H1 (cell line): ENCODE measurements around the gene TTLL5. TPM values are rescaled to one million over a fixed set of nuclear protein-coding genes. Genes with fewer than 3 reads are reported as not detected.

Source experiments
- CTCF ChIA-PET: fragments of 300-600 bp; sonication (Branson Sonifier 250); formaldehyde crosslinking; loops from one replicate; lab custom pipeline; 2021; ENCODE audit not compliant: partially characterized antibody; lab: Charles Lee
- POLR2A ChIA-PET: fragments of 300-600 bp; sonication (Branson Sonifier 250); formaldehyde crosslinking; loops from one replicate; lab custom pipeline; 2021; ENCODE audit warnings: inconsistent platforms; ENCODE audit not compliant: partially characterized antibody; lab: Charles Lee
- DNase-seq, 2 experiments: peaks; one replicate each; pipeline versions ENCODE4 v3.0.0 to v3.0.0-alpha.2; 2010 to 2022; ENCODE audit warnings: low spot score in 2 of 2, low read depth in 1 of 2, mixed read lengths in 1 of 2
- FAIRE-seq: peaks from 2 replicates; lab custom pipeline; 2011; peaks lifted over from hg19 to GRCh38; lab: Jason Lieb, UNC
- H2AFZ ChIP-seq: 2 replicates; pipeline ENCODE4 v1.8.1; 2012; ENCODE audit warnings: low read length, inconsistent platforms
- H2AK5ac ChIP-seq: 2 replicates; pipeline ENCODE4 v1.6.1; 2013; ENCODE audit warnings: low read depth, low read length
- H2BK120ac ChIP-seq: replicated peaks from 2 replicates; pipeline ENCODE3; 2013; ENCODE audit warnings: low read depth, low read length, inconsistent platforms
- H2BK12ac ChIP-seq: 2 replicates; pipeline ENCODE4 v1.6.1; 2013; ENCODE audit warnings: low read depth, low read length
- H2BK15ac ChIP-seq: 2 replicates; pipeline ENCODE4 v1.6.1; 2013; ENCODE audit warnings: low read length
- H2BK20ac ChIP-seq: 2 replicates; pipeline ENCODE4 v1.6.1; 2013; ENCODE audit warnings: low read length
- H2BK5ac ChIP-seq: 2 replicates; pipeline ENCODE4 v1.6.1; 2013; ENCODE audit warnings: low read depth, low read length
- H3K14ac ChIP-seq: 2 replicates; pipeline ENCODE4 v1.6.1; 2013; ENCODE audit warnings: inconsistent platforms; ENCODE audit not compliant: insufficient read length
- H3K18ac ChIP-seq: 2 replicates; pipeline ENCODE4 v1.6.1; 2013; ENCODE audit warnings: low read length; ENCODE audit errors: extremely low read depth
- H3K23ac ChIP-seq: 2 replicates; pipeline ENCODE4 v1.6.1; 2013; ENCODE audit warnings: inconsistent platforms; ENCODE audit not compliant: insufficient read length
- H3K23me2 ChIP-seq: 2 replicates; pipeline ENCODE4 v1.6.1; 2013; ENCODE audit warnings: low read depth, low read length
- H3K27ac ChIP-seq: 2 replicates; pipeline ENCODE4 v1.6.1; 2011; ENCODE audit warnings: low read depth, low read length, inconsistent platforms
- H3K27me3 ChIP-seq, 4 experiments: replicated peaks in 1 of 4; 1 replicate in 1 of 4; 2 replicates in 3 of 4; pipeline versions ENCODE4 v1.6.1 to v1.8.1; 2011 to 2013; ENCODE audit warnings: low read length in 3 of 4, mild to moderate bottlenecking in 3 of 4, inconsistent platforms in 2 of 4, mixed read lengths in 2 of 4, moderate library complexity in 1 of 4; ENCODE audit not compliant: control insufficient read depth in 3 of 4, insufficient read depth in 3 of 4; ENCODE audit errors: extremely low read depth in 1 of 4
- H3K36me3 ChIP-seq, 4 experiments: 2 replicates each; pipeline versions ENCODE4 v1.6.1 to v1.8.1; 2011 to 2013; ENCODE audit warnings: mild to moderate bottlenecking in 4 of 4, low read length in 3 of 4, moderate library complexity in 2 of 4, control low read depth in 1 of 4, inconsistent platforms in 1 of 4; ENCODE audit not compliant: insufficient read depth in 4 of 4, control insufficient read depth in 2 of 4
- H3K4ac ChIP-seq: replicated peaks from 2 replicates; pipeline ENCODE3; 2013; ENCODE audit warnings: low read length, low read depth, mixed read lengths, inconsistent platforms; ENCODE audit not compliant: insufficient read length
- H3K4me1 ChIP-seq, 4 experiments: replicated peaks in 1 of 4; 1 replicate in 1 of 4; 2 replicates in 3 of 4; pipeline versions ENCODE4 v1.6.1 to v1.8.1; 2011 to 2013; ENCODE audit warnings: low read length in 3 of 4, inconsistent platforms in 2 of 4, mixed read lengths in 1 of 4; ENCODE audit not compliant: insufficient read depth in 4 of 4, control insufficient read depth in 3 of 4
- H3K4me2 ChIP-seq, 2 experiments: 2 replicates each; pipeline versions ENCODE4 v1.6.1 to v1.8.1; 2011 to 2013; ENCODE audit warnings: low read depth in 2 of 2, low read length in 2 of 2, control low read depth in 1 of 2, inconsistent platforms in 1 of 2, mild to moderate bottlenecking in 1 of 2; ENCODE audit not compliant: insufficient read depth in 1 of 2
- H3K4me3 ChIP-seq, 4 experiments: fragments of 200-600, 300-600 bp in 1 of 4; sonication (generic), shearing (Covaris generic), sonication (Bioruptor Twin) in 1 of 4; 2 replicates each; pipeline versions ENCODE4 v1.5.1 to v1.8.1; 2011 to 2016; ENCODE audit warnings: low read length in 4 of 4, low read depth in 3 of 4, control low read depth in 2 of 4, inconsistent platforms in 2 of 4, mild to moderate bottlenecking in 2 of 4, mixed read lengths in 1 of 4, moderate library complexity in 1 of 4; ENCODE audit not compliant: insufficient read depth in 2 of 4; ENCODE audit errors: extremely low read depth in 1 of 4
- H3K56ac ChIP-seq: replicated peaks from 2 replicates; pipeline ENCODE3; 2013; ENCODE audit warnings: low read depth, mild to moderate bottlenecking, mixed read lengths, low read length, inconsistent platforms; ENCODE audit not compliant: insufficient read length
- H3K79me1 ChIP-seq: 2 replicates; pipeline ENCODE4 v1.6.1; 2013; ENCODE audit warnings: low read depth, low read length, control low read depth
- H3K79me2 ChIP-seq, 2 experiments: 2 replicates each; pipeline versions ENCODE4 v1.6.1 to v1.8.1; 2012 to 2013; ENCODE audit warnings: low read length in 2 of 2, mild to moderate bottlenecking in 2 of 2, inconsistent platforms in 1 of 2; ENCODE audit not compliant: insufficient read depth in 2 of 2, control insufficient read depth in 1 of 2
- H3K9ac ChIP-seq, 4 experiments: replicated peaks in 1 of 4; 1 replicate in 1 of 4; 2 replicates in 3 of 4; pipeline versions ENCODE4 v1.6.1 to v1.8.1; 2011 to 2013; ENCODE audit warnings: low read depth in 3 of 4, low read length in 3 of 4, control low read depth in 2 of 4, mild to moderate bottlenecking in 2 of 4, moderate library complexity in 2 of 4, inconsistent platforms in 1 of 4; ENCODE audit errors: extremely low read depth in 1 of 4
- H3K9me3 ChIP-seq, 2 experiments: 2 replicates each; pipeline versions ENCODE4 v1.6.1 to v1.8.1; 2012 to 2013; ENCODE audit warnings: mild to moderate bottlenecking in 2 of 2, moderate library complexity in 2 of 2, control low read depth in 1 of 2, inconsistent platforms in 1 of 2, low read depth in 1 of 2, low read length in 1 of 2, mixed read lengths in 1 of 2; ENCODE audit not compliant: insufficient read depth in 2 of 2
- H4K20me1 ChIP-seq, 2 experiments: replicated peaks in 1 of 2; 2 replicates each; pipeline versions ENCODE3 to v1.8.1; 2011 to 2013; ENCODE audit warnings: inconsistent platforms in 2 of 2, low read length in 2 of 2, mild to moderate bottlenecking in 1 of 2; ENCODE audit not compliant: insufficient read depth in 2 of 2, control insufficient read depth in 1 of 2
- H4K5ac ChIP-seq: 2 replicates; pipeline ENCODE4 v1.6.1; 2013; ENCODE audit warnings: low read length, low read depth, mixed read lengths, inconsistent platforms; ENCODE audit not compliant: insufficient read length
- H4K8ac ChIP-seq: 2 replicates; pipeline ENCODE4 v1.8.0; 2013; ENCODE audit warnings: mild to moderate bottlenecking, moderate library complexity, low read length, inconsistent platforms; ENCODE audit not compliant: insufficient read depth; ENCODE audit errors: extremely low read depth
- H4K91ac ChIP-seq: replicated peaks from 2 replicates; pipeline ENCODE3; 2013; ENCODE audit warnings: low read length, mixed read lengths, inconsistent platforms; ENCODE audit not compliant: insufficient read length
- BCL11A ChIP-seq, 2 experiments: IDR thresholded peaks; one replicate each; pipeline ENCODE4 v1.6.1; 2011; ENCODE audit warnings: low read depth in 2 of 2, low read length in 2 of 2, mild to moderate bottlenecking in 2 of 2
- CTBP2 ChIP-seq: IDR thresholded peaks from 2 replicates; pipeline ENCODE4 v1.7.0; 2011; ENCODE audit warnings: borderline replicate concordance, mild to moderate bottlenecking, moderate library complexity, mixed read lengths, low read length; ENCODE audit not compliant: insufficient read depth, insufficient read length
- KDM1A ChIP-seq: fragments of 200-600, 300-600 bp; sonication (generic); IDR thresholded peaks from 2 replicates; pipeline ENCODE4 v1.7.1; 2016; ENCODE audit warnings: mild to moderate bottlenecking, low read length, borderline replicate concordance
- MAFK ChIP-seq: IDR thresholded peaks from 2 replicates; pipeline ENCODE4 v1.6.1; 2012; ENCODE audit warnings: low read depth, mild to moderate bottlenecking, improper control_type of control experiment, low read length
- NANOG ChIP-seq: IDR thresholded peaks from 2 replicates; pipeline ENCODE4 v1.6.1; 2011; ENCODE audit warnings: low read length, low read depth, mild to moderate bottlenecking, inconsistent platforms; ENCODE audit not compliant: insufficient read depth, poor library complexity, severe bottlenecking
- RAD21 ChIP-seq, 2 experiments: IDR thresholded peaks in 1 of 2; conservative IDR thresholded peaks in 1 of 2; 2 replicates each; pipeline ENCODE4 v1.6.1; 2011; ENCODE audit warnings: low read depth in 2 of 2, low read length in 2 of 2, improper control_type of control experiment in 1 of 2, inconsistent platforms in 1 of 2, mild to moderate bottlenecking in 1 of 2, moderate library complexity in 1 of 2
- SIN3A ChIP-seq, 2 experiments: IDR thresholded peaks in 1 of 2; conservative IDR thresholded peaks in 1 of 2; 2 replicates each; pipeline ENCODE4 v1.6.1; 2011 to 2012; ENCODE audit warnings: low read length in 2 of 2, improper control_type of control experiment in 1 of 2, low read depth in 1 of 2, mild to moderate bottlenecking in 1 of 2
- SP1 ChIP-seq: IDR thresholded peaks from 2 replicates; pipeline ENCODE4 v1.6.1; 2011; ENCODE audit warnings: low read depth, low read length
- SP2 ChIP-seq: IDR thresholded peaks from 2 replicates; pipeline ENCODE4 v1.6.1; 2012; ENCODE audit warnings: mild to moderate bottlenecking, low read length, inconsistent platforms
- SUZ12 ChIP-seq: fragments of 200-600 bp; sonication (generic); IDR thresholded peaks from 2 replicates; pipeline ENCODE4 v1.6.1; 2012; ENCODE audit warnings: mild to moderate bottlenecking, inconsistent platforms, low read length, moderate library complexity, mixed read lengths
- TEAD4 ChIP-seq: IDR thresholded peaks from 2 replicates; pipeline ENCODE4 v1.6.1; 2012; ENCODE audit warnings: low read depth, low read length, inconsistent platforms, mixed read lengths
- USF2 ChIP-seq: IDR thresholded peaks from 2 replicates; pipeline ENCODE4 v1.6.1; 2011; ENCODE audit warnings: low read length, improper control_type of control experiment
- WGBS, 2 experiments: shearing (Covaris generic) in 1 of 2; methylation state at CpG; one replicate each; pipeline versions ENCODE4 v1.1.6 to v1.1.7; 2013 to 2015; ENCODE audit warnings: low lambda C conversion rate in 2 of 2, mixed read lengths in 2 of 2, inconsistent platforms in 1 of 2, low coverage in 1 of 2, missing lambda C conversion rate in 1 of 2; ENCODE audit not compliant: insufficient replicate concordance in 2 of 2, insufficient coverage in 1 of 2, insufficient read length in 1 of 2; ENCODE audit errors: extremely low coverage in 1 of 2, missing lambda C conversion rate in 1 of 2; 5-methylcytosine and 5-hydroxymethylcytosine counted together
- polyA plus RNA-seq, 7 experiments: library from polyadenylated mRNA; depleted of rRNA in 3 of 7; stranded (reverse) in 5 of 7; unstranded in 2 of 7; fragments of >200 nt in 5 of 7; fragments of 200-250 nt in 2 of 7; gene quantifications; 1 replicate in 5 of 7; 2 replicates in 1 of 7; 4 replicates in 1 of 7; pipeline versions ENCODE4 v1.2.1 to v1.2.3, GENCODE V29; 2011 to 2013; ENCODE audit warnings: missing spikeins in 2 of 7, mixed read lengths in 2 of 7
- total RNA-seq: library from RNA; stranded (reverse); fragmentation: NEBNext Ultra II Directional; extraction: Animal tissue kit (Norgen Biotek cat#: 25700); gene quantifications from 2 replicates; pipeline ENCODE4 v1.2.1, GENCODE V29; 2021

Gene TTLL5
- total and polyA plus RNA-seq, 2 of the 8 experiments (the other 6 are each of a cell fraction or from before 2014, with no cell fraction given) = 16.1 to 45.9 TPM

- no peak overlapping the region for H4K5ac ChIP-seq
- peaks cover 3 to 17% (median 12%) of the 10 kb centered on the region in 4 experiments; a peak in 6 of 8 replicates for H3K36me3 ChIP-seq
- no peak overlapping the region for H3K56ac ChIP-seq
- no peak overlapping the region for H2BK15ac ChIP-seq
- no peaks in the 10 kb centered on the region for H3K4me1 ChIP-seq
- DNase-seq = no peak
- H3K79me2 ChIP-seq = no peaks in the 10 kb centered on the region
- H3K23ac ChIP-seq = no peak overlapping the region
- no peak overlapping the region for H3K18ac ChIP-seq
- H2BK120ac ChIP-seq = no peak overlapping the region
- H2AFZ ChIP-seq = no peak overlapping the region
- H3K79me1 ChIP-seq = no peaks in the 10 kb centered on the region
- no peak overlapping the region for H2BK5ac ChIP-seq
- H2BK20ac ChIP-seq = no peak overlapping the region
- H4K20me1 ChIP-seq = peaks cover 0 to 3% of the 10 kb centered on the region in 2 experiments
- no peak for FAIRE-seq
- CTCF ChIA-PET = interaction anchor here (0.8 to 2.8 kb wide), 6 partner anchors 37 to 234 kb away, joined by 3 to 10 read pairs (median 3); no protein-coding TSS in a partner anchor
- no peak overlapping the region for H3K4me2 ChIP-seq
- no peak overlapping the region for H3K27ac ChIP-seq
- POLR2A ChIA-PET = no interaction called here
- WGBS, 2 experiments = 90% methylated on average over 1 of the region's 1 CpG; no CpG with 5 or more reads in 1 of the 2 experiments
- no peak overlapping the region for H3K4me3 ChIP-seq
- H4K91ac ChIP-seq = no peak overlapping the region
- no peaks in the 10 kb centered on the region for H3K27me3 ChIP-seq
- no peaks in the 10 kb centered on the region for H3K23me2 ChIP-seq
- H3K9me3 ChIP-seq = no peaks in the 10 kb centered on the region
- H3K14ac ChIP-seq = no peak overlapping the region
- no peak overlapping the region for H3K9ac ChIP-seq
- H4K8ac ChIP-seq = no peak overlapping the region
- H2AK5ac ChIP-seq = no peak overlapping the region
- H2BK12ac ChIP-seq = no peak overlapping the region
- H3K4ac ChIP-seq = no peak overlapping the region
- TF ChIP-seq KDM1A = no peak
- TF ChIP-seq SP2 = no peak
- no peak for TF ChIP-seq MAFK
- no peak for TF ChIP-seq TEAD4
- TF ChIP-seq CTBP2 = no peak
- no peak for TF ChIP-seq USF2
- TF ChIP-seq BCL11A (IDR thresholded peaks at IDR 0.05; ENCODE audit: low read depth in 2 of 2, low read length in 2 of 2) = no peak
- no peak for TF ChIP-seq NANOG
- no peak for TF ChIP-seq RAD21 (IDR thresholded peaks at IDR 0.05 in 1 of 2, conservative IDR thresholded peaks at IDR 0.05 in 1 of 2; ENCODE audit: low read depth in 2 of 2, low read length in 2 of 2)
- no peak for TF ChIP-seq SUZ12
- no peak for TF ChIP-seq SP1
- no peak for TF ChIP-seq SIN3A (conservative IDR thresholded peaks at IDR 0.05 in 1 of 2, IDR thresholded peaks at IDR 0.05 in 1 of 2; ENCODE audit: low read depth in 1 of 2, low read length in 2 of 2)
Measured at GRCh38 chr14:75748336-75748735, 87.3 kb downstream of the TTLL5 start.
